AG09319 (cell line): Measurements from ENCODE around the gene TMEM213.

Experiments used
- DNase-seq: peaks from one replicate; pipeline ENCODE4 v3.0.0-alpha.2; 2010; ENCODE audit warnings: low read depth; ENCODE audit errors: extremely low read depth
- TF ChIP-seq, protein P1 (sequence below): IDR thresholded peaks from 2 replicates; pipeline ENCODE4 v1.5.1; 2011; ENCODE audit warnings: low read depth, mild to moderate bottlenecking, inconsistent platforms, low read length, moderate library complexity

TMEM213 gene

DNA sequence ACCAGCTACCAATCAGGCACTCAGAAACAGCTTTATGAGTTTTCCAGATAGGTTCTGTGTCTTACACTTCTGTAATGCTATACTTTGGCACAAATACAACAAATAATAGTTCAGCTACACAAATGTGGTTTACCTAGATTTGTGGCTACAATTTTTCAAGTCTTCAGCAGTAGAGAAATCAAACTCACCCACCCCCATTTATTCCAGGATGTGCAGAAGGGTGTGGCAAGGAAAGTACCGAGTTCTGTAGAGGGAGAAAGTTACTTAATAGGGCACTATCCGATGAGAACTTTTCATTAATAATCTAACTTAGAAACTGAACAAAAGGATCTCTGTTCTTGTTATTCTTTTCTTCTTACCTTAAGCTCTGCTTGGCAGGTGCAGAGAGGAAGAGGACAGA, 30.5 kb downstream of the TMEM213 start:
- DNase-seq: no peak
- TF ChIP-seq, protein P1, sequence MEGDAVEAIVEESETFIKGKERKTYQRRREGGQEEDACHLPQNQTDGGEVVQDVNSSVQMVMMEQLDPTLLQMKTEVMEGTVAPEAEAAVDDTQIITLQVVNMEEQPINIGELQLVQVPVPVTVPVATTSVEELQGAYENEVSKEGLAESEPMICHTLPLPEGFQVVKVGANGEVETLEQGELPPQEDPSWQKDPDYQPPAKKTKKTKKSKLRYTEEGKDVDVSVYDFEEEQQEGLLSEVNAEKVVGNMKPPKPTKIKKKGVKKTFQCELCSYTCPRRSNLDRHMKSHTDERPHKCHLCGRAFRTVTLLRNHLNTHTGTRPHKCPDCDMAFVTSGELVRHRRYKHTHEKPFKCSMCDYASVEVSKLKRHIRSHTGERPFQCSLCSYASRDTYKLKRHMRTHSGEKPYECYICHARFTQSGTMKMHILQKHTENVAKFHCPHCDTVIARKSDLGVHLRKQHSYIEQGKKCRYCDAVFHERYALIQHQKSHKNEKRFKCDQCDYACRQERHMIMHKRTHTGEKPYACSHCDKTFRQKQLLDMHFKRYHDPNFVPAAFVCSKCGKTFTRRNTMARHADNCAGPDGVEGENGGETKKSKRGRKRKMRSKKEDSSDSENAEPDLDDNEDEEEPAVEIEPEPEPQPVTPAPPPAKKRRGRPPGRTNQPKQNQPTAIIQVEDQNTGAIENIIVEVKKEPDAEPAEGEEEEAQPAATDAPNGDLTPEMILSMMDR: no peak

GRCh38 chr7:138829335-138829734, 31.5 kb downstream of the TMEM213 start:
- TF ChIP-seq, protein P1: no peak
- no peak for DNase-seq

GRCh38 chr7:138832966-138833365, 35.2 kb downstream of the TMEM213 start:
- TF ChIP-seq, protein P1: no peak
- no peak for DNase-seq

DNA sequence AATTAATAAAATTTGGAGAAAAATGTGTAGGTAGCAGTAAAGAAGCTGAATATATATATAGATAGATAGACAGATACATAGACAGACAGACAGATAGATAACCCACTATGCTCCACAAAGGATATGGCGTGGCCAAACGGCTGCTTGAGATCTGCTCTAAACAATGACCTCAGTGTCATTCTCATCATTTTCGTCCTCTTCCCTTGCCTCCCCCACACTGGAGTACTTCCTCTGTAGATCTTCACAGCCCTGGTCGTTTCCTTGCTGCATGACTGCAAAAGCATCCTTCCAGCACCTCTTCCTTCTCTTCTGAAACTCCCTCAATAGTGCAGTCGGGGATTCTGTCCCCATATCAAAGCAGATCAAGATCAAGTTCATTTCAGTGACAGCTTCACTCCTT, 35.8 kb downstream of the TMEM213 start:
- DNase-seq: no peak
- TF ChIP-seq, protein P1: no peak

GRCh38 chr7:138834583-138834982, 36.8 kb downstream of the TMEM213 start:
- no peak for DNase-seq
- TF ChIP-seq, protein P1: no peak

DNA sequence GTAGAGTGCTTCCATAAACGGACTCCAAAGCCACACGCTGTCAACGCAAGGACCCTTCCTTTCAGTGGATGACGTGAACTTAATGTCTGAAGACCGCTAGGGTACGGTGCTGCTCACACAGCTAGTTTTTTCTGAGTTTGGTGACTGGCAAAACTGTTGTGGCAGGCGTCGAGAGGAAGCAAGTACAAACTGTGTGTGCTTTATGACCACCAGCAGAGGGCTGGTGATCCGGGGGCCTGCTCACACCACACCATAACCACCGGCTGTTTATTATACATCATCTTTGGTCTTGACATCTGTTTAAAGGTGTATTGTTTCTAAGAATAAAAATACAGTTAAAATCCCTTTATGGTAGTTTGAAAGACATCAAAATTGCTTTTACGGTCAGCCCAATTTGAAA, 37.3 kb downstream of the TMEM213 start:
- DNase-seq: no peak
- TF ChIP-seq, protein P1: no peak; the same call in 1 of the 2 replicates

DNA sequence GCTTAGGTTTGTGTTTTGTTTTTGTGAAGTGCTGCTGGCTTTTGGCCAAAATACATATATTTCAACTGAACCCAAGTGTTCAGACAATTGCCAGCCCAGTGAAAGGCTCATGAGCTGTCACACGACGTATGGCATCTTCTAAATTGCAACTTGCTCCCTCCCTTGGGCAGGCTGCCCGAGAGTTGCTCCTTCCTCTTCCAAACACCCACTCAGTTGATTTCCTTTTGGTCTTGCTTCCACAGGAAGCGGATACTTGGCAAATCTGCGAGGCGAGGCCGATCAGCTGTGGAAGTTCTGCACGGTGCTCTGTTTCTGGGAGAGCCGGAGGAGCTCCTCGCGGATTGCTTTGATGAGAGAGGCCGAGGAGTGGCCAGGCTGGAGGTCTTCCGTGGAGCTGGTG, 39.8 kb downstream of the TMEM213 start:
- TF ChIP-seq, protein P1: no peak
- DNase-seq: no peak
